A673 (cell line): ENCODE measurements around the gene GALNT16. TPM values are rescaled to one million over a fixed set of nuclear protein-coding genes. Genes with fewer than 3 reads are reported as not detected.

Experiments used
- BruUV-seq: library from RNA; stranded (reverse); fragments of 400-500 nt; replicated peaks from 2 replicates; lab custom pipeline; 2021; lab: Mats Ljungman, UMichigan
- CTCF ChIA-PET: fragments of 300-600 bp; sonication (Branson Sonifier 250); formaldehyde crosslinking; loops from one replicate; lab custom pipeline; 2022; ENCODE audit warnings: antibody characterized with exemption; lab: Charles Lee
- POLR2A ChIA-PET: fragments of 300-600 bp; sonication (Branson Sonifier 250); formaldehyde crosslinking; loops from one replicate; lab custom pipeline; 2022; ENCODE audit warnings: antibody characterized with exemption; ENCODE audit not compliant: low non-redundant PET; lab: Charles Lee
- DNase-seq: peaks from one replicate; pipeline ENCODE4 v3.0.0-alpha.2; 2015; ENCODE audit warnings: low spot score
- H3K27ac ChIP-seq: fragments of 200-600 bp; sonication (generic); 2 replicates; pipeline ENCODE4 v1.5.1; 2016; ENCODE audit warnings: mixed run types, low read depth, mild to moderate bottlenecking, mixed read lengths, antibody characterized with exemption, low read length; ENCODE audit not compliant: poor library complexity, severe bottlenecking
- H3K27me3 ChIP-seq: fragments of 200-600 bp; sonication (generic); replicated peaks from 2 replicates; pipeline ENCODE4 v1.6.1; 2017; ENCODE audit warnings: mixed run types, low read depth, mild to moderate bottlenecking, mixed read lengths, antibody characterized with exemption, low read length; ENCODE audit not compliant: insufficient read depth, poor library complexity
- H3K36me3 ChIP-seq: fragments of 200-600 bp; sonication (generic); 2 replicates; pipeline ENCODE4 v1.6.1; 2016; ENCODE audit warnings: mixed run types, mild to moderate bottlenecking, mixed read lengths, antibody characterized with exemption, low read length; ENCODE audit not compliant: insufficient read depth, poor library complexity, severe bottlenecking
- H3K4me1 ChIP-seq: fragments of 200-600 bp; sonication (generic); 2 replicates; pipeline ENCODE4 v1.6.1; 2017; ENCODE audit warnings: mixed run types, mild to moderate bottlenecking, mixed read lengths, antibody characterized with exemption, low read length; ENCODE audit not compliant: insufficient read depth, poor library complexity, severe bottlenecking
- H3K4me3 ChIP-seq: fragments of 200-600 bp; sonication (generic); 2 replicates; pipeline ENCODE4 v1.5.1; 2016; ENCODE audit warnings: low read depth, mixed run types, mild to moderate bottlenecking, mixed read lengths, low read length; ENCODE audit not compliant: poor library complexity, severe bottlenecking
- H3K9me3 ChIP-seq: fragments of 200-600 bp; sonication (generic); 2 replicates; pipeline ENCODE4 v1.6.1; 2016; ENCODE audit warnings: mixed run types, low read depth, mild to moderate bottlenecking, mixed read lengths, antibody characterized with exemption, low read length; ENCODE audit not compliant: poor library complexity, severe bottlenecking
- CTCF ChIP-seq: fragments of 300-800, 200-600 bp; sonication (generic); conservative IDR thresholded peaks from 2 replicates; pipeline ENCODE4 v1.5.1; 2017; ENCODE audit warnings: low read depth, mild to moderate bottlenecking, antibody characterized with exemption, low read length, moderate library complexity, mixed read lengths
- EZH2 ChIP-seq: fragments of 200-600 bp; sonication (generic); IDR thresholded peaks from 2 replicates; pipeline ENCODE4 v1.6.1; 2017; ENCODE audit warnings: borderline replicate concordance, low read depth, mild to moderate bottlenecking, mixed read lengths, antibody characterized with exemption, low read length; ENCODE audit not compliant: poor library complexity, severe bottlenecking
- intact Hi-C: fragments of 100-400 bp; cut with micrococcal nuclease; formaldehyde crosslinking; loops from one replicate; pipeline ENCODE4 v1.10.0; 2022; ENCODE audit not compliant: unreplicated experiment
- total RNA-seq: library from RNA; stranded (reverse); gene quantifications from 2 replicates; pipeline ENCODE4 v1.2.3, GENCODE V29; 2021

GALNT16 gene
- total RNA-seq, 1 experiment from 2014 or later: 0.32 TPM

- CTCF ChIA-PET: no interaction called here
- no peak for DNase-seq
- Histone ChIP-seq H3K4me3 (no peak overlapping the region), H3K27me3 (no peaks in the 10 kb centered on the region), H3K36me3 (no peaks in the 10 kb centered on the region), H3K27ac (no peak overlapping the region), H3K4me1 (no peaks in the 10 kb centered on the region), H3K9me3 (no peaks in the 10 kb centered on the region)
- POLR2A ChIA-PET: no interaction called here
- intact Hi-C loops: no loop called here
- BruUV-seq: no TSS peak
- TF ChIP-seq CTCF (no peak), EZH2 (no peak)
These were observed 71.2 kb downstream of the GALNT16 start for GRCh38 chr14:69331206-69331605.

GRCh38 chr14:69332782-69333395 lies 72.9 kb downstream of the GALNT16 start:
- H3K4me1 ChIP-seq: no peaks in the 10 kb centered on the region
- no peak overlapping the region for H3K27ac ChIP-seq
- TF ChIP-seq CTCF: no peak
- TF ChIP-seq EZH2: no peak
- DNase-seq: no peak
- no peaks in the 10 kb centered on the region for H3K27me3 ChIP-seq
- no peaks in the 10 kb centered on the region for H3K9me3 ChIP-seq
- CTCF ChIA-PET: no interaction called here
- no peaks in the 10 kb centered on the region for H3K36me3 ChIP-seq
- no TSS peak for BruUV-seq
- intact Hi-C loops: no loop called here
- H3K4me3 ChIP-seq: no peak overlapping the region
- POLR2A ChIA-PET: no interaction called here

GRCh38 chr14:69333791-69334337 lies 73.9 kb downstream of the GALNT16 start:
- CTCF ChIA-PET: no interaction called here
- BruUV-seq: no TSS peak
- DNase-seq: no peak
- H3K4me3 ChIP-seq: no peak overlapping the region
- intact Hi-C loops: no loop called here
- no peaks in the 10 kb centered on the region for H3K27me3 ChIP-seq
- H3K9me3 ChIP-seq: no peaks in the 10 kb centered on the region
- H3K27ac ChIP-seq: no peak overlapping the region
- no peaks in the 10 kb centered on the region for H3K4me1 ChIP-seq
- no peak for TF ChIP-seq CTCF
- TF ChIP-seq EZH2: no peak
- POLR2A ChIA-PET: no interaction called here
- H3K36me3 ChIP-seq: no peaks in the 10 kb centered on the region
